Measurements from ENCODE around the gene DYSF. TPM values are rescaled to one million over a fixed set of nuclear protein-coding genes. Genes with fewer than 3 reads are reported as not detected.

DYSF gene
- total RNA-seq, 2 donors from 2014 or later: 0.34 to 2.8 TPM

DNA sequence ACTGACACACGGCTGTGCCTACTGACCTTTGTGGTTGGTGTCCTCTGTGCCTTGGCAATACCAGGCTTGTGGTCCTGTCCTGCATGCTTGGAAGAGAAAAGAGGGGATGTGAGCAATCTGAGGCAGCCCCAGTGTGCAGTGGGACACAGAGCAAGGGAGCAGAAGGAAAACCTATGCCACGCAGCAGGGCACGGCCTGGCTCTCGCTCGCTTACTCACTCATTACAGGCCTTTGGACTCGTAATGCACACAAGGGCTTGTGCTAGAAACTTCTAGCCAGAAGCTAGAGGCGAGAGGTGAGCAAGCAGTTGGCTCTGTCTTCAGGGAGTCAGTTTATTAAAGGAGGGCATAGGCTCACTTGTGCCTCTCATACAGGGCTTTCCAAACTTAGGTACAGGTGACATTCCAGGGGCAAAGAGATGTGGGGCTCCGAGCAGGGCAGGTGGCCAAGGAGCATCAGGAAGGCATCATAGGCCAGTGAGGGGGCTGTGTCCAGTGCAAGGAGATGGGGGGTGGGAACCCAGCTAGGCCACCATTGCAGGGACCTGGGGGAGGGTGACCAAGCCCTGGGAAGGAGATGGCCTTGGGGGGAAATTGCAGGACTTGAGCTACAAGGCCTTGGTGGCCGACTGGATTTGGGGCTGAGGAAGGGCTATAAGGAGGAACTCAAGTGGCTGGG is 100.8 kb downstream of the DYSF start:
- H3K36me3 Mint-ChIP-seq (ENCODE audit: low read depth): peaks cover 2% of the 10 kb centered on the region
- peaks cover 23% of the 10 kb centered on the region for H3K27me3 Mint-ChIP-seq
- ATAC-seq: no peak
- H3K9me3 ChIP-seq (ENCODE audit: control insufficient read depth, low read length, poor library complexity, severe bottlenecking): no peaks in the 10 kb centered on the region
- peaks cover 5% of the 10 kb centered on the region for H3K4me1 Mint-ChIP-seq
- DNase-seq: no peak
- H3K27ac Mint-ChIP-seq: peak overlapping the region; percentile 53
- H3K4me3 Mint-ChIP-seq: no peak overlapping the region

DNA sequence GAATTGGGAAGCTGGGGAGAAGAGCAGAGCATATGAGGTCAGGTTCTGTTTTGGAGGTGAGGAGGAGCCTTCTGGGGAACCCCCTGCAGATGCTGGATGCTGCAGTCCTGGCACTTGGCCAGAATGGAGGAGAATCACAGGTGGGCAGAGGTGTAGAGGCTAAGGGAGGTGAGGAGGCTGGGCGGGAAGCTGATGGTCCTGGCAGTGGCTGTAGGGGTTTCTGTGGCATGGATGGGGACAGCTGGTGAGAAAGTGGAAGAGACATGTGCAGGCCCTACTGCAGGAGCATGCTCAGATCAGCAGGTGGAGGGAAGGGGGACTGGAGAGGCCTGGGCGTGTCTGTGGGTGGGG is 101.3 kb downstream of the DYSF start:
- H3K9me3 ChIP-seq (ENCODE audit: control insufficient read depth, low read length, poor library complexity, severe bottlenecking): no peaks in the 10 kb centered on the region
- Mint-ChIP-seq H3K27ac (peak overlapping the region; percentile 53), H3K4me3 (no peak overlapping the region), H3K27me3 (peaks cover 26% of the 10 kb centered on the region), H3K4me1 (peaks cover 5% of the 10 kb centered on the region), H3K36me3 (ENCODE audit: low read depth) (peaks cover 4% of the 10 kb centered on the region)
- ATAC-seq: no peak
- no peak for DNase-seq

DNA sequence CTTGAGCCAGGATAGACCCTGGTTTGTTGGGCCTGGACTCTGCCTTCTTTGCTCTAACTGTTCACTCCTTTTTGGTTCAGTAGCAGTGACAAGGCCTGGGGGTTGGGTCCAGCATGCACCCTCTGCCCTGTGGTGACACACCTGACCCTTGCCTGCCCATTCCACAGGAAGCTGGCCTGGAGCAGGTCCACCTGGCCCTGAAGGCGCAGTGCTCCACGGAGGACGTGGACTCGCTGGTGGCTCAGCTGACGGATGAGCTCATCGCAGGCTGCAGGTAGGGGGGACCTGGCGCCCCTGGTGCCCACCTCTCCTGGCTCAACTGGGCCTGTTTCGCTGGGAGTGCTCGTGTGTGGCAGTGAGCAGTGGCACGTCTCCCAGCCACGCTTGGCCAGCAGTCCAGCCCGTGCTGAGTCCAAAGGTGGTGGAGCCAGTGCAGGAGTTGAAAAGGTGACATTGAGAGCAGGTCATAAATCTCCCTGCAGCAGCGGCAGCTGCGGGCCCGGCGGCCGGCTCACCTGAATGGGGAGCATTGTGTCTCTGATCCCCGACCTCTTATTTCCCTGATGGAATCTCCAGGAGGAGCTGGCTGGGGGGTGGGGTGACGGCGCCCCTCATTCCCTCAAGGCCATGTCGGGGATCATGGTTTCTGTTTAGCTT is 102.6 kb downstream of the DYSF start:
- Mint-ChIP-seq H3K4me3 (no peak overlapping the region), H3K36me3 (ENCODE audit: low read depth) (peaks cover 4% of the 10 kb centered on the region), H3K27me3 (peaks cover 20% of the 10 kb centered on the region), H3K4me1 (peaks cover 5% of the 10 kb centered on the region), H3K27ac (no peak overlapping the region)
- no peaks in the 10 kb centered on the region for H3K9me3 ChIP-seq (ENCODE audit: control insufficient read depth, low read length, poor library complexity, severe bottlenecking)
- DNase-seq (no peak), ATAC-seq (no peak)

- H3K9me3 ChIP-seq (ENCODE audit: control insufficient read depth, low read length, poor library complexity, severe bottlenecking): no peaks in the 10 kb centered on the region
- H3K4me1 Mint-ChIP-seq: peaks cover 5% of the 10 kb centered on the region
- DNase-seq: no peak
- peaks cover 4% of the 10 kb centered on the region for H3K36me3 Mint-ChIP-seq (ENCODE audit: low read depth)
- ATAC-seq: no peak
- H3K4me3 Mint-ChIP-seq: no peak overlapping the region
- peaks cover 14% of the 10 kb centered on the region for H3K27me3 Mint-ChIP-seq
- H3K27ac Mint-ChIP-seq: no peak overlapping the region
These were observed 103.4 kb downstream of the DYSF start for GRCh38 chr2:71556692-71557250.

DNA sequence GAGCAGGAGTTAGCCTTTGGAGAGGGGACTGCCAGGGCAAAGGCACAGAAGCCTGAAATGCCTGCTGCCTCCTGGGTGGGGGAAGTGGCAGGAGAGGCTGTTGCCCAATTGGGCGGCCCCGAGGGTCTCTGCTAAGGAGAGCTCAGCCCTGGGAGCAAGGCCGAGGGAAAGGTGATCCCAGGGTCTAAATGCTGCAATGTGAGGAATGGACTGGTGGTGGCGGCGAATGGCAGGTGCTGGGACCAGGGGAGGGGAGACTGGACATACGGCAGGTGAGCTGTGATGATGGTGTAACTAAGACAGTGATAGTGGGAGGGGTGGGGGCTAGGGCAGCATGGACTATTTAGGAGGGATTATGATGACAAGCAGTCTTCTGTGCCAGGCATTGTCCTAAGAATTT is 104.0 kb downstream of the DYSF start:
- Mint-ChIP-seq H3K4me3 (no peak overlapping the region), H3K4me1 (peaks cover 5% of the 10 kb centered on the region), H3K36me3 (ENCODE audit: low read depth) (peaks cover 4% of the 10 kb centered on the region), H3K27ac (no peak overlapping the region), H3K27me3 (peaks cover 14% of the 10 kb centered on the region)
- no peaks in the 10 kb centered on the region for H3K9me3 ChIP-seq (ENCODE audit: control insufficient read depth, low read length, poor library complexity, severe bottlenecking)
- ATAC-seq: no peak
- no peak for DNase-seq

GRCh38 chr2:71558300-71559051 is 105.1 kb downstream of the DYSF start:
- peaks cover 5% of the 10 kb centered on the region for H3K4me1 Mint-ChIP-seq
- DNase-seq: no peak
- H3K9me3 ChIP-seq (ENCODE audit: control insufficient read depth, low read length, poor library complexity, severe bottlenecking): no peaks in the 10 kb centered on the region
- H3K27me3 Mint-ChIP-seq: peaks cover 14% of the 10 kb centered on the region
- H3K27ac Mint-ChIP-seq: no peak overlapping the region
- ATAC-seq: no peak
- H3K36me3 Mint-ChIP-seq (ENCODE audit: low read depth): peaks cover 4% of the 10 kb centered on the region
- no peak overlapping the region for H3K4me3 Mint-ChIP-seq

GRCh38 chr2:71559080-71559827 is 105.9 kb downstream of the DYSF start:
- no peak overlapping the region for H3K27ac Mint-ChIP-seq

GRCh38 chr2:71559828-71560637 is 106.7 kb downstream of the DYSF start:
- ATAC-seq: no peak

More at GRCh38 chr2:71559080-71559827, 105.9 kb downstream of the DYSF start:
- H3K36me3 Mint-ChIP-seq (ENCODE audit: low read depth): peaks cover 4% of the 10 kb centered on the region
- peak overlapping the region; percentile 31 for H3K4me3 Mint-ChIP-seq
- peaks cover 3% of the 10 kb centered on the region for H3K4me1 Mint-ChIP-seq
- DNase-seq (no peak), ATAC-seq (no peak)
- peaks cover 14% of the 10 kb centered on the region for H3K27me3 Mint-ChIP-seq
- H3K9me3 ChIP-seq (ENCODE audit: control insufficient read depth, low read length, poor library complexity, severe bottlenecking): no peaks in the 10 kb centered on the region

GRCh38 chr2:71560638-71561011 is 107.3 kb downstream of the DYSF start:
- ATAC-seq: no peak
- Mint-ChIP-seq H3K27ac (no peak overlapping the region), H3K4me3 (no peak overlapping the region), H3K27me3 (peaks cover 17% of the 10 kb centered on the region), H3K4me1 (no peaks in the 10 kb centered on the region), H3K36me3 (ENCODE audit: low read depth) (peaks cover 4% of the 10 kb centered on the region)
- no peaks in the 10 kb centered on the region for H3K9me3 ChIP-seq (ENCODE audit: control insufficient read depth, low read length, poor library complexity, severe bottlenecking)
- DNase-seq: no peak

More at GRCh38 chr2:71559828-71560637, 106.7 kb downstream of the DYSF start:
- Mint-ChIP-seq H3K4me1 (no peaks in the 10 kb centered on the region), H3K36me3 (ENCODE audit: low read depth) (peaks cover 4% of the 10 kb centered on the region), H3K27ac (no peak overlapping the region), H3K27me3 (peaks cover 14% of the 10 kb centered on the region), H3K4me3 (no peak overlapping the region)
- no peak for DNase-seq
- no peaks in the 10 kb centered on the region for H3K9me3 ChIP-seq (ENCODE audit: control insufficient read depth, low read length, poor library complexity, severe bottlenecking)

DNA sequence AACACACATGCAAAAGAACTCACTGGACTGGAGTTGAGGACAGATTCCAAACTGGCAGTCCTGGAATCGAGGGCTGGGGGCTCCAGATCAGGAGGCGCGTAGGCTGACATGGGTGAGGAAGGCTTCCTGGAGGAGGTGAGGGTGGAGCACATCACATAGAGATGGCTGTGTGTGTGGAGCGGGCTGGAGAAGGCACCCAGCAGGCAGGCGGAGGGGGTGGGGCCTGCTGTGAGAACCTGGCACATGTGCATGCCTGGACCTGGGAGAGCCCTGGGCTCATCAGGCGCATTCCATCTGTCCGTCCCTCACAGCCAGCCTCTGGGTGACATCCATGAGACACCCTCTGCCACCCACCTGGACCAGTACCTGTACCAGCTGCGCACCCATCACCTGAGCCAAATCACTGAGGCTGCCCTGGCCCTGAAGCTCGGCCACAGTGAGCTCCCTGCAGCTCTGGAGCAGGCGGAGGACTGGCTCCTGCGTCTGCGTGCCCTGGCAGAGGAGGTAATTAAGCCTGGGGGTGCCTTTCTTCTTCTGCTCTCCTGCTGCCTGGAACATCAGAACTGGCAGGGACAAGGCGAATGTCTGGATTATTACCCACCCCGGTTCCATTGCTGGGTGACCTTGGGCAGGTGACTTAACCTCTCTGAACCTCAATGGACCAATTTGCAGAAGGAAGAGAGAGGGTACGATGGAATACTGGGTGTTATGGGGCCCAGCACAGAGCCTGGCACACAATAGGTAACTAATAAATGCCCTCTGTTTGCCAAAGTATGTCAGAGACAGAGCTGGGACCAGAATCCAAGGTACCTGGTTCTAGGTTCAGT is 108.3 kb downstream of the DYSF start:
- ATAC-seq (no peak), DNase-seq (no peak)
- Mint-ChIP-seq H3K4me1 (no peaks in the 10 kb centered on the region), H3K27me3 (peaks cover 19% of the 10 kb centered on the region), H3K4me3 (no peak overlapping the region), H3K27ac (no peak overlapping the region), H3K36me3 (ENCODE audit: low read depth) (peaks cover 4% of the 10 kb centered on the region)
- no peaks in the 10 kb centered on the region for H3K9me3 ChIP-seq (ENCODE audit: control insufficient read depth, low read length, poor library complexity, severe bottlenecking)

- Mint-ChIP-seq H3K36me3 (ENCODE audit: low read depth) (peaks cover 4% of the 10 kb centered on the region), H3K27ac (no peak overlapping the region), H3K27me3 (peaks cover 12% of the 10 kb centered on the region), H3K4me1 (no peaks in the 10 kb centered on the region), H3K4me3 (no peak overlapping the region)
- no peaks in the 10 kb centered on the region for H3K9me3 ChIP-seq (ENCODE audit: control insufficient read depth, low read length, poor library complexity, severe bottlenecking)
- ATAC-seq (no peak), DNase-seq (no peak)
These were observed 109.2 kb downstream of the DYSF start for GRCh38 chr2:71562518-71562917.

GRCh38 chr2:71563872-71564271 is 110.5 kb downstream of the DYSF start:
- Mint-ChIP-seq H3K36me3 (ENCODE audit: low read depth) (peaks cover 4% of the 10 kb centered on the region), H3K4me1 (no peaks in the 10 kb centered on the region), H3K27ac (no peak overlapping the region), H3K27me3 (peaks cover 11% of the 10 kb centered on the region), H3K4me3 (no peak overlapping the region)
- no peaks in the 10 kb centered on the region for H3K9me3 ChIP-seq (ENCODE audit: control insufficient read depth, low read length, poor library complexity, severe bottlenecking)
- no peak for ATAC-seq
- no peak for DNase-seq
